Motor neuron (in vitro differentiated cells): Measurements from ENCODE around the gene TRIOBP. TPM values are rescaled to one million over a fixed set of nuclear protein-coding genes. Genes with fewer than 3 reads are reported as not detected.
A peak's percentile ranks its signal among the peaks of the same experiment; 100 is the strongest.

ENCODE experiments used
- ATAC-seq, 8 experiments: fragments of 200-7000 bp; cut with Tn5 transposase; replicated peaks in 6 of 8; 2 replicates each; pipeline ENCODE4 v1.8.0; 2021; ENCODE audit warnings: mild to moderate bottlenecking in 8 of 8, moderate library complexity in 8 of 8
- H3K27ac ChIP-seq, 2 donors: fragments of 250-450 bp; sonication (Bioruptor Pico); 2 replicates each; pipeline ENCODE4 v1.9.0; 2021; ENCODE audit warnings: antibody characterized with exemption in 2 of 2, mild to moderate bottlenecking in 2 of 2, moderate library complexity in 1 of 2
- H3K4me1 ChIP-seq, 2 donors: fragments of 250-450 bp; sonication (Bioruptor Pico); replicated peaks in 1 of 2; 2 replicates each; pipeline ENCODE4 v1.6.1; 2021; ENCODE audit warnings: antibody characterized with exemption in 2 of 2, mild to moderate bottlenecking in 2 of 2, moderate library complexity in 1 of 2
- H3K4me3 ChIP-seq, 5 donors: fragments of 250-450 bp; sonication (Bioruptor Pico); 2 replicates each; pipeline ENCODE4 v1.9.0; 2021; ENCODE audit warnings: antibody characterized with exemption in 5 of 5, mild to moderate bottlenecking in 5 of 5, moderate library complexity in 4 of 5
- WGBS, 10 experiments: fragments of 450-650 bp; shearing (Covaris generic); methylation state at CpG; one replicate each; pipeline ENCODE4 v1.0.0; 2022; 5-methylcytosine and 5-hydroxymethylcytosine counted together
- in situ Hi-C, 9 experiments: fragments of 400-800 bp; cut with MboI; loops; one replicate each; pipeline ENCODE4 v1.15.0; 2021; ENCODE audit warnings: low sequenced_read_pairs in 9 of 9, low pct_unique_long_range_greater_than_20kb in 2 of 9; ENCODE audit not compliant: unreplicated experiment in 9 of 9
- total RNA-seq, 8 experiments: library from RNA; unstranded; fragments of 300-600 nt; gene quantifications; 2 replicates each; pipeline versions ENCODE4 v1.2.3 to v1.2.4, GENCODE V29; 2022

TRIOBP gene
- total RNA-seq, 8 experiments from 2014 or later, result 13.8 to 56.2 (median 25.3) TPM

DNA sequence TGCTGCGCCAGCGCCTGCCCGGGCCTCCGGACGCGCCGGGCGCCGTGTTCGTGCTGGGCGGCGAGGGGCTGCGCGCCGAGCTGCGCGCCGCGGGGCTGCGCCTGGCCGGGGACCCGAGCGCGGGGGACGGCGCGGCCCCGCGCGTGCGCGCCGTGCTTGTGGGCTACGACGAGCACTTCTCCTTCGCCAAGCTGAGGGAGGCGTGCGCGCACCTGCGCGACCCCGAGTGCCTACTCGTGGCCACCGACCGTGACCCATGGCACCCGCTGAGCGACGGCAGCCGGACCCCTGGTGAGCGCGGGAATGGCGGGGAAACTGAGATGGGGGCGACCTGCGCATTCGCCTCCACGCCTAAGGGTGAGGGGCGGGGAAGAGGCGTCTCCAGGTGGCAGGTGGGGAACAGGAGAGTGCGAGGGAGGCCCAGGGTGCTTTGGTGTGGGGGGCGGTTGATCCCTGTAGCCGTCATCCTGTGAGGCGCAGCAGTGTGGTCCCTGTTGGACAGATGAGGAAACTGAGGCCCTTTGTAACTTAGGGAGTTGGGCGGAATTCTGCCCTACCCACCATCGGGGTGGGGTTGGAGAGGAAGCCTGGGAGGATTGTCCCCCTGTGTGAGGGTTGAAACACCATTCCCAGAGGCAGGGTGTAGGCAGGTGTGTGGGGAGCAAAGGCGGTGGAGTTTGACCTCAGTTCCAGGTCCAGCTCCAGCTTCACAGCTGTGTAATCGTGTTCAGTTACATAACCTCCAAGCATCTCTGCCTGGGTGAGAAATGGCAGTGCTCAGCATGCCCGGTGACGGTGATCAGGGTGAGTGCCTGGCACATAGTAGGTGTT lies 37.6 kb upstream of the TRIOBP start:
- H3K27ac ChIP-seq, result peak overlapping the region; percentile 64 to 72

GRCh38 chr22:37659897-37660708 lies 36.7 kb upstream of the TRIOBP start:
- 13 to 82% (median 56%) methylated on average over 1 to 12 of the region's 14 CpGs for WGBS, 10 experiments
- in situ Hi-C loops, result no loop called here
- H3K27ac ChIP-seq, result no peak overlapping the region
- ATAC-seq, result no peak
- H3K4me1 ChIP-seq, result peaks cover 25 to 29% of the 10 kb centered on the region in 2 donors
- peak overlapping the region; percentile 56 to 78 (median 69) for H3K4me3 ChIP-seq

More for the DNA sequence above, 37.6 kb upstream of the TRIOBP start:
- no peak for ATAC-seq
- Histone ChIP-seq H3K4me3 (peak overlapping the region; percentile 56 to 78 (median 69)), H3K4me1 (peaks cover 25 to 29% of the 10 kb centered on the region in 2 donors)
- 0 to 54% (median 21%) methylated on average over 1 to 19 of the region's 68 CpGs; no CpG with 5 or more reads in 2 of the 10 experiments for WGBS, 10 experiments
- in situ Hi-C loops, result no loop called here

GRCh38 chr22:37660709-37661045 lies 36.2 kb upstream of the TRIOBP start:
- WGBS, 10 experiments, result 29 to 100% (median 60%) methylated on average over 1 of the region's 2 CpGs; no CpG with 5 or more reads in 5 of the 10 experiments
- ATAC-seq, result no peak
- in situ Hi-C loops, result no loop called here
- Histone ChIP-seq H3K4me1 (peaks cover 25 to 29% of the 10 kb centered on the region in 2 donors), H3K4me3 (peak overlapping the region in 4 of 5 donors; percentile 5 to 78 (median 20)), H3K27ac (peak overlapping the region; percentile 80 to 88)

GRCh38 chr22:37661160-37661924 lies 35.5 kb upstream of the TRIOBP start:
- 0 to 100% (median 33%) methylated on average over 1 to 10 of the region's 12 CpGs; no CpG with 5 or more reads in 1 of the 10 experiments for WGBS, 10 experiments
- peak; percentile 9 to 57 (median 44) for ATAC-seq
- Histone ChIP-seq H3K4me1 (peaks cover 25 to 29% of the 10 kb centered on the region in 2 donors), H3K4me3 (peak overlapping the region; percentile 5 to 25 (median 16)), H3K27ac (peak overlapping the region; percentile 80 to 88)
- in situ Hi-C loops, result no loop called here

GRCh38 chr22:37662039-37662438 lies 34.8 kb upstream of the TRIOBP start:
- WGBS, 10 experiments, result 44 to 100% (median 100%) methylated on average over 1 to 2 of the region's 5 CpGs; no CpG with 5 or more reads in 3 of the 10 experiments
- ATAC-seq, result no peak
- peak overlapping the region; percentile 80 to 88 for H3K27ac ChIP-seq
- in situ Hi-C loops, result no loop called here
- no peak overlapping the region for H3K4me3 ChIP-seq
- peaks cover 25 to 29% of the 10 kb centered on the region in 2 donors for H3K4me1 ChIP-seq

- no peak for ATAC-seq
- 64 to 94% (median 80%) methylated on average over 3 to 11 of the region's 16 CpGs; no CpG with 5 or more reads in 2 of the 10 experiments for WGBS, 10 experiments
- H3K27ac ChIP-seq, result no peak overlapping the region
- peaks cover 22 to 24% of the 10 kb centered on the region in 2 donors for H3K4me1 ChIP-seq
- H3K4me3 ChIP-seq, result no peak overlapping the region
- in situ Hi-C loops, result no loop called here
These were observed 33.2 kb upstream of the TRIOBP start for GRCh38 chr22:37663521-37664140.

GRCh38 chr22:37664249-37665101 lies 32.4 kb upstream of the TRIOBP start:
- H3K4me1 ChIP-seq, result peaks cover 22 to 24% of the 10 kb centered on the region in 2 donors
- in situ Hi-C loops, result no loop called here
- 80 to 100% (median 97%) methylated on average over 1 to 13 of the region's 16 CpGs; no CpG with 5 or more reads in 3 of the 10 experiments for WGBS, 10 experiments
- ATAC-seq, result peak in 1 of 8 experiments; percentile 10
- H3K27ac ChIP-seq, result no peak overlapping the region
- H3K4me3 ChIP-seq, result no peak overlapping the region

DNA sequence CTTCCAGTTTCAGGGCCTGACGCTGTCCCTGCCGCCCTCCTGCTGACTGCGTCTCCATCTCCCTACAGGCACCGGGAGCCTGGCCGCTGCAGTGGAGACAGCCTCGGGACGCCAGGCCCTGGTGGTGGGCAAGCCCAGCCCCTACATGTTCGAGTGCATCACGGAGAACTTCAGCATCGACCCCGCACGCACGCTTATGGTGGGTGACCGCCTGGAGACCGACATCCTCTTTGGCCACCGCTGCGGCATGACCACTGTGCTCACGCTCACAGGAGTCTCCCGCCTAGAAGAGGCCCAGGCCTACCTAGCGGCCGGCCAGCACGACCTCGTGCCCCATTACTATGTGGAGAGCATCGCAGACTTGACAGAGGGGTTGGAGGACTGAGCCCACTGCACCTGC lies 31.4 kb upstream of the TRIOBP start:
- no peak for ATAC-seq
- H3K4me3 ChIP-seq, result no peak overlapping the region
- no peak overlapping the region for H3K27ac ChIP-seq
- in situ Hi-C loops, result no loop called here
- H3K4me1 ChIP-seq, result peaks cover 14% of the 10 kb centered on the region in 2 donors
- no CpG with 5 or more reads among the region's 24 CpGs for WGBS, 10 experiments

DNA sequence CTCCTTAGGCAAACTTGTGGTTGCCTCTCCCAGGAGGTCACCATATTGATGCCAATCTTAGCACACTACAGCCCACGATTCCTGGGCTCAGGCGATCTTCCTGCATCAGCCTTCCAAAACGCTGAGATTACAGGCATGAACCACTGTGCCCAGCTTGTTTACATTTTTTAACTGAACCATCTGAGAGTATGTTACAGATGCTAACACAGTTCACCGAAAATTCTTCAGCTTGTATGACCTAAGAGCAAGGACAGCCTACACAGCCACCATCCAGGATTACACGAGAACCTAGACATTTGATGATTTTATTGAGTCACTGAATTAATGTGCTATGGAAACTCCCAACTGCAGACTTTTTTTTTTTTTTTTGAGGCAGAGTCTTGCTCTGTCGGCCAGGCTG lies 27.3 kb upstream of the TRIOBP start:
- Histone ChIP-seq H3K27ac (no peak overlapping the region), H3K4me3 (no peak overlapping the region), H3K4me1 (peaks cover 0 to 1% of the 10 kb centered on the region in 2 donors)
- no peak for ATAC-seq
- 20 to 100% (median 91%) methylated on average over 1 to 5 of the region's 6 CpGs for WGBS, 10 experiments
- in situ Hi-C loops, result no loop called here

DNA sequence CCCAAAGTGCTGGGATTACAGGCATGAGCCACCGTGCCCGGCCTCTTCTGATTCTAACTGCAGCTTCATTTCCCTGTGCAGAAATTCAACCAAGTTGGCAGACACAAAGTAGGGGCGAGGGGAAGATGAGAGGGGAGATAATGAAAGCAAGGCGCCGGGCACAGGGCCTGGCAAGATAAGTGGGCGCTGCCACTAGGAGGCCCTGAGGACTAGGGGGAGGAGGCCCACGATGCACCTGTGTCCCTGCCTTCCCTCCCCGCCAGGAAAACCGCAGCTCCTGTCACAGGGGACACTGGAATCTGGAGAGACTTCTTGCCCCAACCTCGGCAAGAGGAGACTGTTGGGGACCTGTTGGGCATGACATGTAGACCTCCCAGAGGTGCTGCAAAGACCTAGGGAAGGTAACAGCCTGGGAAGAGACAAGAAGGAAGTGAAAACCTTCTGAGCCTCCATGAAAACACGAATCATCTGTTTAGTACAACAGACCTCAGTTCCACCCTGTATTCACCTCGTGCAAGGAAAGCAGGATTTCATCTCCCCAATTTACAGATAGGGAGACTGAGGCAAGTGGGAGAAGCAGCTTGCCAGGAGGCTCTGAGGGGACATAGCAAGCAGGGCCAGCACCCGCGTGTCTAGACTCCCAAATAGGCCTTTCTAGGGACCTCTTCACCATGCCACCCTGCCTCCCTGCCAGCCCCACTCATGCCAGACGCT lies 24.5 kb upstream of the TRIOBP start:
- 40 to 100% (median 92%) methylated on average over 1 to 5 of the region's 15 CpGs; no CpG with 5 or more reads in 5 of the 10 experiments for WGBS, 10 experiments
- H3K4me3 ChIP-seq, result no peak overlapping the region
- ATAC-seq, result no peak
- in situ Hi-C loops, result no loop called here
- no peak overlapping the region for H3K27ac ChIP-seq
- peaks cover 12 to 17% of the 10 kb centered on the region in 2 donors for H3K4me1 ChIP-seq

- Histone ChIP-seq H3K4me1 (peaks cover 16 to 19% of the 10 kb centered on the region in 2 donors), H3K4me3 (no peak overlapping the region), H3K27ac (no peak overlapping the region)
- WGBS, 10 experiments, result 100% methylated on average over 5 of the region's 11 CpGs; no CpG with 5 or more reads in 9 of the 10 experiments
- no peak for ATAC-seq
- in situ Hi-C loops, result no loop called here
These were observed 23.9 kb upstream of the TRIOBP start for GRCh38 chr22:37672920-37673455.
